WERI-Rb-1 (cell line): ENCODE measurements around the gene RIN3.
"Not testable (repeated sequence)": the region's sequence is repeated elsewhere in the genome, so short reads cannot be mapped to it uniquely, and the experiment has no call there.

Experiments
- DNase-seq: peaks from one replicate; pipeline ENCODE4 v3.0.0-alpha.2; 2020
- H3K27ac ChIP-seq: fragments of 250-450 bp; sonication (Bioruptor Pico); 2 replicates; pipeline ENCODE4 v1.5.1; 2020; ENCODE audit warnings: mild to moderate bottlenecking, moderate library complexity
- H3K27me3 ChIP-seq: fragments of 250-450 bp; sonication (Bioruptor Pico); 2 replicates; pipeline ENCODE4 v1.5.1; 2021; ENCODE audit warnings: mild to moderate bottlenecking, low read depth, moderate library complexity; ENCODE audit not compliant: insufficient read depth, severe bottlenecking
- H3K36me3 ChIP-seq: fragments of 250-450 bp; sonication (Bioruptor Pico); 2 replicates; pipeline ENCODE4 v1.5.1; 2020; ENCODE audit warnings: mild to moderate bottlenecking, moderate library complexity
- H3K4me3 ChIP-seq: 2 replicates; pipeline ENCODE4 v1.5.1; 2011; ENCODE audit warnings: low read depth, mild to moderate bottlenecking, control low read depth, low read length
- H3K9me3 ChIP-seq: fragments of 250-450 bp; sonication (Bioruptor Pico); 2 replicates; pipeline ENCODE4 v1.5.1; 2021; ENCODE audit warnings: mild to moderate bottlenecking, moderate library complexity; ENCODE audit not compliant: severe bottlenecking
- TF ChIP-seq, protein P1 (sequence below): IDR thresholded peaks from 2 replicates; pipeline ENCODE4 v1.5.1; 2011; ENCODE audit warnings: low read depth, mild to moderate bottlenecking, control low read depth, inconsistent platforms, low read length

RIN3 gene

DNA sequence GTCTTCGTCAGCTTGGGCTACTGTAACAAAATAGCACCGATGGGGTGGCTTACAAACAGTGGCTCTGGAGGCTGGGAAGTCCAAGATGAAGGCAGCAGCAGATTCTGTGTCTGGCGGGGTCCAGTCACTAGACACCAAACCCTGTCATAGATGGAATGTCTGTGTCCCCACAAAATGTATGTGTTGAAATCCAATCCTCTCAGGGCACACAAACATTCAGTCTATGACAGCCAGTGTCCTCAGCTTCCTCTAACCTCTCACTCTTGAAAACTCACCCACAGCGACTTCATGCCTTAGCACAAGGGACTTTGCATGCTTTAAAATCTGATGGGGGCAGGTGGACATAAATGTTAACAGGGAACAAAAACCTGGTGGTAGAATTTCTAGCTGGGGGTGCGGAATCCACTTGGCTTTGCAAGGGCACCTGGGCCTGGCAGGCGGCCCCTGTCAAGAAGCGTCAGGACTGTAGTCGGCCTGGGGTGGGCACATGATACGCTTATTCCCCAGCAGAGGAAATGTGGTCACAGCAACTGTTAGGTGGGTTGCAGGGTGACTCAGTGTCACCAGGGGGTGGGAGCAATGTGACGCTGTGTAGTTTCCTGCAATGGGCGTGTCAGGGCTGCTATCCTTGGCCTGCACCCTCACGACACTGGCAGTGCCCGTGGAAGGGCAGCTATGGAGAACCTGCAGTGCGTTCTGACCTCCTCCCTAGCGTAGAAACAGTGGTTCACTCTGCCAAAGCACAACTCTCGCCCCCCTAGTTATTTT is 17.7 kb downstream of the RIN3 start:
- H3K9me3 ChIP-seq = no peaks in the 10 kb centered on the region
- no peaks in the 10 kb centered on the region for H3K27me3 ChIP-seq
- H3K27ac ChIP-seq = no peak overlapping the region
- no peak for DNase-seq
- TF ChIP-seq, protein P1, sequence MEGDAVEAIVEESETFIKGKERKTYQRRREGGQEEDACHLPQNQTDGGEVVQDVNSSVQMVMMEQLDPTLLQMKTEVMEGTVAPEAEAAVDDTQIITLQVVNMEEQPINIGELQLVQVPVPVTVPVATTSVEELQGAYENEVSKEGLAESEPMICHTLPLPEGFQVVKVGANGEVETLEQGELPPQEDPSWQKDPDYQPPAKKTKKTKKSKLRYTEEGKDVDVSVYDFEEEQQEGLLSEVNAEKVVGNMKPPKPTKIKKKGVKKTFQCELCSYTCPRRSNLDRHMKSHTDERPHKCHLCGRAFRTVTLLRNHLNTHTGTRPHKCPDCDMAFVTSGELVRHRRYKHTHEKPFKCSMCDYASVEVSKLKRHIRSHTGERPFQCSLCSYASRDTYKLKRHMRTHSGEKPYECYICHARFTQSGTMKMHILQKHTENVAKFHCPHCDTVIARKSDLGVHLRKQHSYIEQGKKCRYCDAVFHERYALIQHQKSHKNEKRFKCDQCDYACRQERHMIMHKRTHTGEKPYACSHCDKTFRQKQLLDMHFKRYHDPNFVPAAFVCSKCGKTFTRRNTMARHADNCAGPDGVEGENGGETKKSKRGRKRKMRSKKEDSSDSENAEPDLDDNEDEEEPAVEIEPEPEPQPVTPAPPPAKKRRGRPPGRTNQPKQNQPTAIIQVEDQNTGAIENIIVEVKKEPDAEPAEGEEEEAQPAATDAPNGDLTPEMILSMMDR = no peak
- no peaks in the 10 kb centered on the region for H3K36me3 ChIP-seq
- H3K4me3 ChIP-seq = no peak overlapping the region

DNA sequence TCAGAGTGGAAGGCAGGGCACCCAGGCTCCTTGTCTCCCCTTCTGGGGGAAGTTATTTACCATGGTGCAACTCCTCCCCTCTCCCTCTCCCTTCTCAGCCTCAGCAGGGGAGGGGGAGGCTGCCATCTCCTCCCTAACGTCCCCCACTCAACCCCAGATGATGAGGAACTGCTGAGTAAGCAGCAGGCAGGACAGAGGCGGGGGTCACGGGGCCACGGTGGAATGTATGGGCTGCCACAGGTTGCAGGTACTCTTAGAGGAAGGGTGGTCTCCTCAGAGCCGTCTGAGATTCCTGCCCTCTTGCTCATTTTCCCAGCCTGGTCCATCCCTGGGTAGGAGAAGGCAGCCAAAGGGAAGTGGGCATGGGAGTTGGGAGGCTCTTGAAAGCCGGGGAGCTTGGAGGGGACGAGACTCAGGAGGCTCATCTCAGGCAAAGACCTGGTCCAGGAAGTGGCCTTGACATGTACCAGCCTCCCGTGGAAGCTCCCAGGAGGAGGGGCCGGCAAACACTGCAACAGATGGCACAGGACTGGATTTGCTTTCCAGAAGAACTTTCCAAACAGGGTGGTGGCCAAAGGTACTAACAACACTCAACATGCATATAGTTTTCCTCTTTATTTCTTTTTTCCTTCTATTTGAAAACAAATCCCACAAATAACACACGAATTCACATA is 19.0 kb downstream of the RIN3 start:
- H3K36me3 ChIP-seq = no peaks in the 10 kb centered on the region
- H3K27ac ChIP-seq = peak overlapping the region; percentile 72
- no peaks in the 10 kb centered on the region for H3K27me3 ChIP-seq
- no peak overlapping the region for H3K4me3 ChIP-seq
- TF ChIP-seq, protein P1 = no peak
- H3K9me3 ChIP-seq = no peaks in the 10 kb centered on the region
- DNase-seq = peak; percentile 85

DNA sequence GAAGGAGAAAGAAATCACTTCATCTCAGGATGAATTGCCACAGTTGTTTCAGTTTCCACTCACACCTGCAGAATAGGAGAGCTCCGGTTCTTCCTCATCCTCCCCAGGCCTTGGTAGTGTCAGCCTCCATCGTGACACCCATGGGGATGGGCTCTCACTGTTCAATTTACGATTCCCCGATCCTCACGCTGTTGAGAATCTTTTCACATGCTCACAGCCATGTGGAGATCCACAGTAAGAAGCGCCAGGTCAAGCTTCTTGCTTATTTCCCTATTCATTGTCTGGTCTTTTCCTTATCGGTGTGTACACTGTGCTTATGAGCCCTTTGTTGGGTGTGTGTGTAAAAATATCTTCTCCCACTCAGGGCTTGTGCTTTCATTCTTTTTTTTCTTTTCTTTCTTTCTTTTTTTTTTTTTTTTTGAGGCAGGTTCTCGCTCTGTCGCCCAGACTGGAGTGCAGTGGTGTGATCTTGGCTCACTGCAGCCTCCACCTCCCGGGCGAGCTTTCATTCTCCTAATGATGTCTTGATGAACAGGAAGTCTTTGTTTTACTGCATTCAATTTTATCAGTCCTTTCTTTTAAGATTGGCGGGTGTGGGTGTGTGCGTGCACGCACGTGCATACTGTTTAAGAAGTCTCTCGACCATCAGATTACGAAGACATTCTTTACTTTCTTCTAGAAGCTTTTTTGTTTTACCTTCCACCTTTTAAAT is 21.5 kb downstream of the RIN3 start:
- Histone ChIP-seq H3K4me3 (no peak overlapping the region), H3K27me3 (no peaks in the 10 kb centered on the region), H3K36me3 (no peaks in the 10 kb centered on the region), H3K9me3 (no peaks in the 10 kb centered on the region), H3K27ac (no peak overlapping the region)
- TF ChIP-seq, protein P1 = no peak
- no peak for DNase-seq

DNA sequence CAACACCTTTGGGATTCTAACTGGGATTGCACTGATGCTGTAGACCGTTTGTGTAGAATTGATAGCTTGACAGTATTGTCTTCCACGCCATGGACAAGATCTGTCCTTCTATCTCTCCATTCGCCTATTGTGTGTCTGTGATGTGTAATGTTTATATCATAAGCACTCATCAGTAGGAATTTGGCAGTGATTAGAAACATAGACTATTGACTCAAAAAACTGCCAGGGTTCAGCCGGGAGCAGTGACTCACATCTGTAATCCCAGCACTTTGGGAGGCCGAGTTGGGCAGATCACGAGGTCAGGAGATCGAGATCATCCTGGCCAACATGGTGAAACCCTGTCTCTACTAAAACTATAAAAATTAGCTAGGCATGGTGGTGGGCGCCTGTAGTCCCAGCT is 22.6 kb downstream of the RIN3 start:
- H3K9me3 ChIP-seq, DNase-seq, H3K27ac ChIP-seq, H3K4me3 ChIP-seq, H3K36me3 ChIP-seq, H3K27me3 ChIP-seq: not testable (repeated sequence)

DNA sequence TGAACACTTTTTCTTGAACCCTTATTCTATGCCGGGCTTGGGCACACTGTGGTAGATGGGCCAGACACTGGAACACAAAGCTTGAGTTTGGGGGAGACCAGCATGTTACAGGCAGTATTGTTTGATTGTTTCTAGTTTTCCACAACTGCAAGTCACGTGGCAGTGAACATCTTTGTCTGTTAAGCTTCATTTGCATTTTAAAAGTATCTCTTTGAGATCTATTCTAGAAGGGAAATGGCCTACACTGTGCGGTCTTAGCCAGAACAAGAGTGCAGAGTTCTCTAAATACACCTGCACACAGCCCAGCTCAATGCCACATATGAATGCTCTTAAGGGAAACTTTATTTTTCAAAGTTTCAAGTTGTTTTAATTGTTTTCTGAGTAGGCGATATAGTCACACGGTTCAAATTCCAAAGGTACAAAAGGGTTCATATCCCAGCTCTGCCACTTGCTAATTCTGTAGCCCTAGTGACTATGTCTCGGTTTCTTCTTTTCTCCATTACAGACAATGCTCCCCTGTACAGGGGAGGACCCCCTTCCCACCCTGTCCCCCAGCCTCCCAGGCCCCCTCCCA is 24.9 kb downstream of the RIN3 start:
- no peaks in the 10 kb centered on the region for H3K27me3 ChIP-seq
- no peak overlapping the region for H3K27ac ChIP-seq
- no peak overlapping the region for H3K4me3 ChIP-seq

More for the DNA sequence above, 24.9 kb downstream of the RIN3 start:
- TF ChIP-seq, protein P1 = no peak
- H3K9me3 ChIP-seq = no peaks in the 10 kb centered on the region
- DNase-seq = no peak
- no peaks in the 10 kb centered on the region for H3K36me3 ChIP-seq
